Breast epithelium (tissue), 3 donors: Measurements from ENCODE around the gene EVA1B.

Experiments
- POLR2A ChIP-seq: fragments of 450-650 bp; IDR thresholded peaks from one replicate; pipeline ENCODE4 v1.6.1; 2016; ENCODE audit warnings: antibody characterized with exemption, mild to moderate bottlenecking, moderate library complexity
- POLR2AphosphoS5 ChIP-seq, 3 donors: sonication (generic); formaldehyde crosslinking; IDR thresholded peaks; one replicate each; pipeline ENCODE4 v1.6.1; 2017; ENCODE audit warnings: antibody characterized with exemption in 3 of 3
- TF ChIP-seq, protein P1 (sequence below), 3 donors: fragments of 450-650 bp; IDR thresholded peaks; one replicate each; pipeline ENCODE4 v1.5.1; 2016 to 2017; ENCODE audit warnings: antibody characterized with exemption in 3 of 3, mild to moderate bottlenecking in 3 of 3, moderate library complexity in 3 of 3

GRCh38 chr1:36352910-36353878, 29.7 kb upstream of the EVA1B start:
- TF ChIP-seq, protein P1, sequence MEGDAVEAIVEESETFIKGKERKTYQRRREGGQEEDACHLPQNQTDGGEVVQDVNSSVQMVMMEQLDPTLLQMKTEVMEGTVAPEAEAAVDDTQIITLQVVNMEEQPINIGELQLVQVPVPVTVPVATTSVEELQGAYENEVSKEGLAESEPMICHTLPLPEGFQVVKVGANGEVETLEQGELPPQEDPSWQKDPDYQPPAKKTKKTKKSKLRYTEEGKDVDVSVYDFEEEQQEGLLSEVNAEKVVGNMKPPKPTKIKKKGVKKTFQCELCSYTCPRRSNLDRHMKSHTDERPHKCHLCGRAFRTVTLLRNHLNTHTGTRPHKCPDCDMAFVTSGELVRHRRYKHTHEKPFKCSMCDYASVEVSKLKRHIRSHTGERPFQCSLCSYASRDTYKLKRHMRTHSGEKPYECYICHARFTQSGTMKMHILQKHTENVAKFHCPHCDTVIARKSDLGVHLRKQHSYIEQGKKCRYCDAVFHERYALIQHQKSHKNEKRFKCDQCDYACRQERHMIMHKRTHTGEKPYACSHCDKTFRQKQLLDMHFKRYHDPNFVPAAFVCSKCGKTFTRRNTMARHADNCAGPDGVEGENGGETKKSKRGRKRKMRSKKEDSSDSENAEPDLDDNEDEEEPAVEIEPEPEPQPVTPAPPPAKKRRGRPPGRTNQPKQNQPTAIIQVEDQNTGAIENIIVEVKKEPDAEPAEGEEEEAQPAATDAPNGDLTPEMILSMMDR (IDR thresholded peaks at IDR 0.05), result no peak
- TF ChIP-seq POLR2A (no peak), POLR2AphosphoS5 (IDR thresholded peaks at IDR 0.05) (no peak)
